Nephron progenitor cell (in vitro differentiated cells): ENCODE results near the gene TRERF1.

Source experiments
- DNase-seq: peaks from one replicate; pipeline ENCODE4 v3.0.0; 2021
- H3K27ac Mint-ChIP-seq: 2 replicates; pipeline ENCODE4 v1.8.0; 2021; ENCODE audit warnings: mild to moderate bottlenecking, moderate library complexity, mixed read lengths
- H3K27me3 Mint-ChIP-seq: 2 replicates; pipeline ENCODE4 v1.8.0; 2021; ENCODE audit warnings: mild to moderate bottlenecking, low read depth, mixed read lengths; ENCODE audit not compliant: poor library complexity
- H3K36me3 Mint-ChIP-seq: 2 replicates; pipeline ENCODE4 v1.8.0; 2021; ENCODE audit warnings: low read depth, mixed read lengths
- H3K4me1 Mint-ChIP-seq: 2 replicates; pipeline ENCODE4 v1.8.0; 2021; ENCODE audit warnings: mixed read lengths
- H3K4me3 Mint-ChIP-seq: 2 replicates; pipeline ENCODE4 v1.8.0; 2021; ENCODE audit warnings: mild to moderate bottlenecking, moderate library complexity, mixed read lengths
- H3K9me3 Mint-ChIP-seq: 2 replicates; pipeline ENCODE4 v1.8.0; 2021; ENCODE audit warnings: mild to moderate bottlenecking, moderate library complexity, mixed read lengths
- CTCF ChIP-seq: fragments of 200-600 bp; sonication (generic); IDR thresholded peaks from 2 replicates; pipeline ENCODE4 v1.5.0; 2021; ENCODE audit warnings: antibody characterized with exemption

Gene TRERF1

GRCh38 chr6:42321976-42322375 lies 129.8 kb downstream of the TRERF1 start:
- no peak overlapping the region for H3K4me3 Mint-ChIP-seq
- H3K4me1 Mint-ChIP-seq, result peaks cover 9% of the 10 kb centered on the region
- no peak for TF ChIP-seq CTCF
- H3K9me3 Mint-ChIP-seq, result peaks cover 20% of the 10 kb centered on the region
- H3K27me3 Mint-ChIP-seq, result peaks cover 15% of the 10 kb centered on the region
- no peak overlapping the region for H3K27ac Mint-ChIP-seq
- no peaks in the 10 kb centered on the region for H3K36me3 Mint-ChIP-seq
- DNase-seq, result no peak

DNA sequence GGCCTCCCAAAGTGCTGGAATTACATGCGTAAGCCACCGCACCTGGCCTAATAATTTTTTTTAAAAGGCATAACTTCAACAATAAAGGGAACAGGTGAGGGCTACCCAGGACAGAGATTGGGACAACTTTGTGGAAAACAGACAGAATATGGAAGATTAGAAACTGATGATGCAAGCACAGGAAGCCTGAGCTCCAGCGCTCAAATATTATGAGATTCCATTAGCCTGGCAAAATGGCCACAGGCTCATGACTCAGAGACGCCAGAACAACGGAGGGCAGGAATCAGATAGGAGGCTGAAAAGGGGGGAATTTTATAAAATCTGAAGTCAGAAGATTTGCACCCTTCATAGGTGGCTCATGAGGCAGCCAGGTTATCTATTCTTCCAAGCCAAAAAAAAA lies 131.0 kb downstream of the TRERF1 start:
- no peak for DNase-seq
- TF ChIP-seq CTCF, result no peak
- no peaks in the 10 kb centered on the region for H3K36me3 Mint-ChIP-seq
- peaks cover 9% of the 10 kb centered on the region for H3K27me3 Mint-ChIP-seq
- H3K4me3 Mint-ChIP-seq, result no peak overlapping the region
- peaks cover 20% of the 10 kb centered on the region for H3K9me3 Mint-ChIP-seq
- peaks cover 14% of the 10 kb centered on the region for H3K4me1 Mint-ChIP-seq
- H3K27ac Mint-ChIP-seq, result no peak overlapping the region

GRCh38 chr6:42318480-42318879 lies 133.2 kb downstream of the TRERF1 start:
- Mint-ChIP-seq H3K27ac (no peak overlapping the region), H3K9me3 (peaks cover 2% of the 10 kb centered on the region), H3K4me3 (no peak overlapping the region), H3K27me3 (peaks cover 10% of the 10 kb centered on the region), H3K36me3 (no peaks in the 10 kb centered on the region), H3K4me1 (peaks cover 14% of the 10 kb centered on the region)
- no peak for TF ChIP-seq CTCF
- no peak for DNase-seq

- Mint-ChIP-seq H3K27me3 (peaks cover 15% of the 10 kb centered on the region), H3K27ac (no peak overlapping the region)
- no peak for TF ChIP-seq CTCF
Observed at GRCh38 chr6:42316981-42317380, 134.7 kb downstream of the TRERF1 start.

DNA sequence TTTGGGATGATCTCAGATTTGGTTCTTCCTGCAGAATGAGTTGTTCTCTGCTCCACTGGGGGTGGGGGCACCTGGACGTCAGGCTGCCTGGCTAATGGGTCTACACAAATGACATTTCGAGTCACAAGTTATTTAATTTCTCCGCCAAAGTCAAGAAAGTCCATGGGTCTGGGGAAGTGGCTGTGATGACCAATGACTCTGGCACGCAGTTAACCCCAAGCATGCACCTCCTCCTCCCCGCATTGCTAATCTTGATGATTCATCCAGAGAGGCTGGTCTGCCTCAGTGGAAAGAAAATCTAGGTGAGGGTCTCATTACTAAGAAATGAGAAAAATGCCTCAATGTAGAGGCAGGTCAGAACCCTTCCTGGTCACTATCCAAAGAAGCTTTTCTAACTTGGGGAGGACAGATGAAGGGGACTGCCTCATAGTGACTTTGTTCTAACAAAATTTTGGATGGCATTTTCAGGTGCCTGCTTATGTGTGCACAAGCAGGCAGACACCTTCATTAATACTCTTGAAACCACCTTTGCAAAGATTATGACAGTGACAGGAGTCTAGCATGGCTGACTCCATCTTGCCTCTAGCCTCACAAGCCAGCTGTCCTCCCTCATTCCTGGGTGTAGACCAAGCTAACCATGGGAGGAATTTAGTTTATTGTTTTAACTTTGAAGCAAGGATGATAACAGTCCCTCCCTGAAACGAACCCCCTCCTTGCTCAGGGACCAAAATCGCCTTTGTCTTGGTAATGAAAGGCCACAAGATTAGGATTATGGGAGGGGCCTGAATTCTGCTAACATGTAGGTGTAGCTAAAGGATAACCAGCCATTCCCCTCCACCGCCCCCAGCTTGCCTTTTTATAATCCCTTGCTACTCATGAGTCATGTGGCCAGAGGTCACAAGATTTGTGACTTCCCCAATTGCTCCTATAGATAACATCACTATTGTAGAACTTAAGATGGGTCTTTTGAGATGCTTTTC lies 135.4 kb downstream of the TRERF1 start:
- no peak overlapping the region for H3K4me3 Mint-ChIP-seq
- H3K4me1 Mint-ChIP-seq, result peaks cover 14% of the 10 kb centered on the region
- no peak for TF ChIP-seq CTCF
- no peak for DNase-seq
- H3K36me3 Mint-ChIP-seq, result no peaks in the 10 kb centered on the region
- peaks cover 21% of the 10 kb centered on the region for H3K27me3 Mint-ChIP-seq
- no peak overlapping the region for H3K27ac Mint-ChIP-seq
- H3K9me3 Mint-ChIP-seq, result no peaks in the 10 kb centered on the region

More at GRCh38 chr6:42316981-42317380, 134.7 kb downstream of the TRERF1 start:
- no peaks in the 10 kb centered on the region for H3K36me3 Mint-ChIP-seq
- H3K9me3 Mint-ChIP-seq, result no peaks in the 10 kb centered on the region
- peaks cover 14% of the 10 kb centered on the region for H3K4me1 Mint-ChIP-seq
- no peak for DNase-seq
- no peak overlapping the region for H3K4me3 Mint-ChIP-seq
